ENCODE data around the gene PAM. TPM values are rescaled to one million over a fixed set of nuclear protein-coding genes. Genes with fewer than 3 reads are reported as not detected.

PAM gene
- total and polyA plus RNA-seq, 2 of the 8 experiments (the other 6 are each of a cell fraction or from before 2014, with no cell fraction given) = 30.4 to 67.8 TPM

DNA sequence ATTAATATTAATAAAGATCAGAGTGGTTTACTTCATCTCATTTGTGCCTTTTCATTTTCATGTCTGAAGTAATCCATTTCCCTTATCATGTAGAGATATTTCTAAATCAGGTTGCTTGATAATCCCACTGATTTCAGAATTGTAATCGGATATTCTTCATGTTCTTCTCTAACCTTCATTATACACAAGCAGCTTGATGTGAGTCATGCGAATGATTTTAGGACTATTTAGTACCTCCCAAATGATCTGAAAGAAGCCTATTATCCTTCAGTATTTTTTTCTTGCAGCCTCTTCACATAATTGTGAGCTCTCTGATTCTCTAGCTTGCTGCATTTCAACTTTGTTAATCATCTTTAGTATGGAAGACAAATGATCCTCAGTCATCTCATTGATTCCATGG, 182.8 kb downstream of the PAM start:
- POLR2A ChIA-PET (ENCODE audit: partially characterized antibody) = no interaction called here
- no peak overlapping the region for H3K4me2 ChIP-seq (ENCODE audit: insufficient read depth in 1 of 2, low read depth in 2 of 2, low read length in 2 of 2)
- H2BK15ac ChIP-seq (ENCODE audit: low read length) = no peak overlapping the region
- H4K20me1 ChIP-seq (replicated peaks in 1 of 2; ENCODE audit: control insufficient read depth in 1 of 2, insufficient read depth in 2 of 2, low read length in 2 of 2) = no peaks in the 10 kb centered on the region
- no peaks in the 10 kb centered on the region for H3K79me1 ChIP-seq (ENCODE audit: low read depth, low read length)
- no peak overlapping the region for H4K8ac ChIP-seq (ENCODE audit: extremely low read depth, insufficient read depth, low read length)
- H3K14ac ChIP-seq (ENCODE audit: insufficient read length) = no peak overlapping the region
- no peak overlapping the region for H2AK5ac ChIP-seq (ENCODE audit: low read depth, low read length)
- TF ChIP-seq POLR2AphosphoS5 (IDR thresholded peaks at IDR 0.05; ENCODE audit: low read depth, low read length) (no peak), SRF (IDR thresholded peaks at IDR 0.05; ENCODE audit: low read depth, low read length) (no peak), TBP (IDR thresholded peaks at IDR 0.05; ENCODE audit: low read depth, low read length) (no peak), BACH1 (IDR thresholded peaks at IDR 0.05; ENCODE audit: low read length) (no peak), SP1 (IDR thresholded peaks at IDR 0.05; ENCODE audit: low read depth, low read length) (no peak), NANOG (IDR thresholded peaks at IDR 0.05; ENCODE audit: insufficient read depth, low read depth, low read length, poor library complexity, severe bottlenecking) (no peak), YY1 (IDR thresholded peaks at IDR 0.05; ENCODE audit: low read depth, low read length) (no peak), SIRT6 (IDR thresholded peaks at IDR 0.05; ENCODE audit: low read length) (no peak)
- TF ChIP-seq, protein P1, sequence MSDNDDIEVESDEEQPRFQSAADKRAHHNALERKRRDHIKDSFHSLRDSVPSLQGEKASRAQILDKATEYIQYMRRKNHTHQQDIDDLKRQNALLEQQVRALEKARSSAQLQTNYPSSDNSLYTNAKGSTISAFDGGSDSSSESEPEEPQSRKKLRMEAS (IDR thresholded peaks at IDR 0.05) = no peak
- TF ChIP-seq, protein P2, sequence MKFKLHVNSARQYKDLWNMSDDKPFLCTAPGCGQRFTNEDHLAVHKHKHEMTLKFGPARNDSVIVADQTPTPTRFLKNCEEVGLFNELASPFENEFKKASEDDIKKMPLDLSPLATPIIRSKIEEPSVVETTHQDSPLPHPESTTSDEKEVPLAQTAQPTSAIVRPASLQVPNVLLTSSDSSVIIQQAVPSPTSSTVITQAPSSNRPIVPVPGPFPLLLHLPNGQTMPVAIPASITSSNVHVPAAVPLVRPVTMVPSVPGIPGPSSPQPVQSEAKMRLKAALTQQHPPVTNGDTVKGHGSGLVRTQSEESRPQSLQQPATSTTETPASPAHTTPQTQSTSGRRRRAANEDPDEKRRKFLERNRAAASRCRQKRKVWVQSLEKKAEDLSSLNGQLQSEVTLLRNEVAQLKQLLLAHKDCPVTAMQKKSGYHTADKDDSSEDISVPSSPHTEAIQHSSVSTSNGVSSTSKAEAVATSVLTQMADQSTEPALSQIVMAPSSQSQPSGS (IDR thresholded peaks at IDR 0.05; ENCODE audit: low read length) = no peak
- no peak overlapping the region for H3K9ac ChIP-seq (replicated peaks in 1 of 4; ENCODE audit: extremely low read depth in 1 of 4, low read depth in 3 of 4, low read length in 3 of 4)
- H3K4me3 ChIP-seq (ENCODE audit: extremely low read depth in 1 of 4, insufficient read depth in 2 of 4, low read depth in 3 of 4, low read length in 4 of 4) = no peak overlapping the region
- 85% methylated on average over 2 of the region's 2 CpGs; no CpG with 5 or more reads in 1 of the 2 experiments for WGBS, 2 experiments (ENCODE audit: extremely low coverage in 1 of 2, insufficient coverage in 1 of 2, insufficient read length in 1 of 2, insufficient replicate concordance in 2 of 2, low coverage in 1 of 2, low lambda C conversion rate in 2 of 2, missing lambda C conversion rate in 1 of 2)
- H2AFZ ChIP-seq (ENCODE audit: low read length) = no peak overlapping the region
- no peaks in the 10 kb centered on the region for H3K4me1 ChIP-seq (replicated peaks in 1 of 4; ENCODE audit: control insufficient read depth in 3 of 4, insufficient read depth in 4 of 4, low read length in 3 of 4)
- no peaks in the 10 kb centered on the region for H3K79me2 ChIP-seq (ENCODE audit: control insufficient read depth in 1 of 2, insufficient read depth in 2 of 2, low read length in 2 of 2)
- no peaks in the 10 kb centered on the region for H3K9me3 ChIP-seq (ENCODE audit: insufficient read depth in 2 of 2, low read depth in 1 of 2, low read length in 1 of 2)
- no peaks in the 10 kb centered on the region for H3K36me3 ChIP-seq (ENCODE audit: control insufficient read depth in 2 of 4, insufficient read depth in 4 of 4, low read length in 3 of 4)
- H2BK5ac ChIP-seq (ENCODE audit: low read depth, low read length) = no peak overlapping the region
- no peak overlapping the region for H3K4ac ChIP-seq (replicated peaks; ENCODE audit: insufficient read length, low read depth, low read length)
- no peaks in the 10 kb centered on the region for H3K27me3 ChIP-seq (replicated peaks in 1 of 4; ENCODE audit: control insufficient read depth in 3 of 4, extremely low read depth in 1 of 4, insufficient read depth in 3 of 4, low read length in 3 of 4)
- H3K56ac ChIP-seq (replicated peaks; ENCODE audit: insufficient read length, low read depth, low read length) = no peak overlapping the region
- H2BK20ac ChIP-seq (ENCODE audit: low read length) = no peak overlapping the region
- H4K91ac ChIP-seq (replicated peaks; ENCODE audit: insufficient read length, low read length) = no peak overlapping the region
- no peaks in the 10 kb centered on the region for H3K23me2 ChIP-seq (ENCODE audit: low read depth, low read length)
- DNase-seq (ENCODE audit: low read depth in 1 of 2, low spot score in 2 of 2) (no peak), FAIRE-seq (no peak)
- H3K18ac ChIP-seq (ENCODE audit: extremely low read depth, low read length) = no peak overlapping the region
- CTCF ChIA-PET (ENCODE audit: partially characterized antibody) = interaction anchor here (0.8 to 0.9 kb wide), 2 partner anchors 8 to 33 kb away, joined by 3 to 4 read pairs; no protein-coding TSS in a partner anchor
- no peak overlapping the region for H4K5ac ChIP-seq (ENCODE audit: insufficient read length, low read depth, low read length)
- no peak overlapping the region for H2BK120ac ChIP-seq (replicated peaks; ENCODE audit: low read depth, low read length)
- no peak overlapping the region for H3K27ac ChIP-seq (ENCODE audit: low read depth, low read length)
- H3K23ac ChIP-seq (ENCODE audit: insufficient read length) = no peak overlapping the region
- no peak overlapping the region for H2BK12ac ChIP-seq (ENCODE audit: low read depth, low read length)

All from H1 (cell line).